NCI-H446 (cell line): ENCODE data around the gene ZNF687.

Experiments
- DNase-seq, 2 experiments: peaks; one replicate each; lab custom pipeline; 2025; lab: John Stamatoyannopoulos, UW

The ZNF687 gene

GRCh38 chr1:151277249-151277648 lies 4.8 kb upstream of the ZNF687 start:
- no peak for DNase-seq

- peak; percentile 98 for DNase-seq
These were observed 702 bp upstream of the ZNF687 start for GRCh38 chr1:151281225-151281968.

GRCh38 chr1:151282883-151283725 lies 1.0 kb downstream of the ZNF687 start:
- DNase-seq = peak in 1 of 2 experiments; percentile 33

GRCh38 chr1:151284013-151284577 lies 2.0 kb downstream of the ZNF687 start:
- DNase-seq = no peak

GRCh38 chr1:151286619-151287340 lies 4.7 kb downstream of the ZNF687 start:
- DNase-seq = no peak

GRCh38 chr1:151287341-151287699 lies 5.2 kb downstream of the ZNF687 start:
- DNase-seq = no peak

- no peak for DNase-seq
These were observed 5.8 kb downstream of the ZNF687 start for GRCh38 chr1:151287767-151288500.

- no peak for DNase-seq
These were observed 6.4 kb downstream of the ZNF687 start for GRCh38 chr1:151288502-151288901.

GRCh38 chr1:151289080-151289935 lies 7.2 kb downstream of the ZNF687 start:
- DNase-seq = no peak

- DNase-seq = no peak
These were observed 8.1 kb downstream of the ZNF687 start for GRCh38 chr1:151289991-151290708.

- DNase-seq = no peak
These were observed 8.7 kb downstream of the ZNF687 start for GRCh38 chr1:151290709-151291303.

GRCh38 chr1:151292207-151293030 lies 10.3 kb downstream of the ZNF687 start:
- no peak for DNase-seq

GRCh38 chr1:151293093-151293492 lies 11.0 kb downstream of the ZNF687 start:
- no peak for DNase-seq

GRCh38 chr1:151294742-151295462 lies 12.8 kb downstream of the ZNF687 start:
- no peak for DNase-seq

GRCh38 chr1:151309811-151310323 lies 27.8 kb downstream of the ZNF687 start:
- no peak for DNase-seq

- DNase-seq = no peak
These were observed 28.9 kb downstream of the ZNF687 start for GRCh38 chr1:151311011-151311410.

- no peak for DNase-seq
These were observed 29.7 kb downstream of the ZNF687 start for GRCh38 chr1:151311589-151312331.
